GM23338 (cell line): ENCODE results near the gene TLR6. TPM values are rescaled to one million over a fixed set of nuclear protein-coding genes. Genes with fewer than 3 reads are reported as not detected.

Experiments
- ATAC-seq: fragments of 200-7000 bp; cut with Tn5 transposase; 3 replicates; pipeline ENCODE4 v1.9.1; 2020
- DNase-seq: peaks from one replicate; pipeline ENCODE4 v3.0.0-alpha.2; 2015; ENCODE audit warnings: low spot score
- H2AFZ ChIP-seq: fragments of 200-600 bp; sonication (generic); 2 replicates; pipeline ENCODE4 v1.8.0; 2016; ENCODE audit warnings: antibody characterized with exemption, mild to moderate bottlenecking, moderate library complexity
- H3F3A ChIP-seq: fragments of 200-600 bp; sonication (generic); replicated peaks from 2 replicates; pipeline ENCODE4 v1.8.0; 2017; ENCODE audit warnings: antibody characterized with exemption, mixed run types, low read depth
- H3K27ac ChIP-seq: fragments of 200-600 bp; sonication (generic); 2 replicates; pipeline ENCODE4 v1.6.1; 2016; ENCODE audit warnings: low read depth
- H3K27me3 ChIP-seq: fragments of 200-600 bp; sonication (generic); 2 replicates; pipeline ENCODE4 v1.8.0; 2016; ENCODE audit warnings: mild to moderate bottlenecking, mixed run types, moderate library complexity; ENCODE audit not compliant: insufficient read depth
- H3K36me3 ChIP-seq: fragments of 200-600 bp; sonication (generic); 2 replicates; pipeline ENCODE4 v1.8.0; 2016; ENCODE audit warnings: mild to moderate bottlenecking; ENCODE audit not compliant: insufficient read depth
- H3K4me1 ChIP-seq: fragments of 200-600 bp; sonication (generic); 2 replicates; pipeline ENCODE4 v1.8.0; 2016; ENCODE audit warnings: mild to moderate bottlenecking, moderate library complexity; ENCODE audit not compliant: insufficient read depth
- H3K4me2 ChIP-seq: fragments of 200-600 bp; sonication (generic); 2 replicates; pipeline ENCODE4 v1.7.1; 2017; ENCODE audit warnings: mixed run types
- H3K4me3 ChIP-seq: fragments of 200-600 bp; sonication (generic); 2 replicates; pipeline ENCODE4 v1.6.1; 2016; ENCODE audit warnings: mixed run types
- H3K79me2 ChIP-seq: fragments of 200-600 bp; sonication (generic); replicated peaks from 2 replicates; pipeline ENCODE4 v1.8.0; 2017; ENCODE audit warnings: mild to moderate bottlenecking; ENCODE audit not compliant: insufficient read depth
- H3K9me2 ChIP-seq: fragments of 200-600 bp; sonication (generic); 2 replicates; pipeline ENCODE4 v1.8.0; 2017; ENCODE audit not compliant: insufficient read depth
- H4K20me1 ChIP-seq: fragments of 200-600 bp; sonication (generic); replicated peaks from 2 replicates; pipeline ENCODE4 v1.8.0; 2017; ENCODE audit warnings: mild to moderate bottlenecking; ENCODE audit not compliant: insufficient read depth
- H3K27ac Mint-ChIP-seq: 2 replicates; pipeline ENCODE4 v1.8.0; 2020; ENCODE audit warnings: inconsistent platforms, mild to moderate bottlenecking, moderate library complexity, mixed read lengths
- H3K27me3 Mint-ChIP-seq: 3 replicates; pipeline ENCODE4 v1.8.0; 2022; ENCODE audit warnings: low read depth, mild to moderate bottlenecking, moderate library complexity, mixed read lengths, inconsistent platforms; ENCODE audit not compliant: insufficient read depth, poor library complexity
- H3K36me3 Mint-ChIP-seq: 3 replicates; pipeline ENCODE4 v1.8.0; 2021; ENCODE audit warnings: low read depth, mild to moderate bottlenecking, inconsistent platforms, moderate library complexity, mixed read lengths
- H3K4me1 Mint-ChIP-seq: 3 replicates; pipeline ENCODE4 v1.8.0; 2020; ENCODE audit warnings: mild to moderate bottlenecking, inconsistent platforms, mixed read lengths
- H3K4me3 Mint-ChIP-seq: 3 replicates; pipeline ENCODE4 v1.8.0; 2021; ENCODE audit warnings: moderate library complexity, mild to moderate bottlenecking, inconsistent platforms, mixed read lengths
- H3K9me3 Mint-ChIP-seq: 3 replicates; pipeline ENCODE4 v1.8.0; 2020; ENCODE audit warnings: moderate library complexity, mild to moderate bottlenecking, inconsistent platforms, mixed read lengths
- CREB1 ChIP-seq: fragments of 250-450 bp; sonication (Bioruptor Pico); IDR thresholded peaks from 2 replicates; pipeline ENCODE4 v1.5.0; 2020; ENCODE audit warnings: low read depth, mild to moderate bottlenecking, moderate library complexity
- JUNB ChIP-seq: IDR thresholded peaks from one replicate; pipeline ENCODE4 v1.6.1; 2016; ENCODE audit warnings: antibody characterized with exemption; ENCODE audit not compliant: unreplicated experiment
- POLR2AphosphoS5 ChIP-seq: IDR thresholded peaks from 2 replicates; pipeline ENCODE4 v1.6.1; 2016; ENCODE audit warnings: antibody characterized with exemption, low read depth
- ZNF331 ChIP-seq: fragments of 250-450 bp; sonication (Bioruptor Pico); IDR thresholded peaks from 2 replicates; pipeline ENCODE4 v1.5.0; 2020; ENCODE audit warnings: low read depth, mild to moderate bottlenecking, moderate library complexity
- ZNF462 ChIP-seq: fragments of 250-450 bp; sonication (Bioruptor Pico); IDR thresholded peaks from 2 replicates; pipeline ENCODE4 v1.5.0; 2020; ENCODE audit warnings: mild to moderate bottlenecking, moderate library complexity
- polyA plus RNA-seq: library from polyadenylated mRNA; unstranded; fragments of >200 nt; fragmentation: Nextera tagmentation; extraction: Ambion mirVana; gene quantifications from 2 replicates; pipeline ENCODE4 v1.2.1, GENCODE V29; 2016
- total RNA-seq: library from RNA; depleted of rRNA; stranded (reverse); fragments of >200 nt; shearing (Covaris generic); gene quantifications from 2 replicates; pipeline ENCODE4 v1.2.3, GENCODE V29; 2014
- TF ChIP-seq, protein P1 (sequence below), 2 experiments: fragments of 200-600 bp in 1 of 2; sonication (generic) in 1 of 2; conservative IDR thresholded peaks; 2 replicates each; pipeline versions ENCODE4 v1.5.1 to v1.6.1; 2016 to 2017; ENCODE audit warnings: antibody characterized with exemption in 2 of 2, low read depth in 2 of 2, mild to moderate bottlenecking in 2 of 2, moderate library complexity in 1 of 2
- TF ChIP-seq, protein P2 (sequence below): IDR thresholded peaks from 2 replicates; pipeline ENCODE4 v1.6.1; 2016; ENCODE audit warnings: antibody characterized with exemption

TLR6 gene
- total and polyA plus RNA-seq, 2 experiments from 2014 or later, result 0.14 TPM; not detected in 1

GRCh38 chr4:38823766-38824165 is 32.9 kb downstream of the TLR6 start (continued):
- TF ChIP-seq ZNF462 (CRISPR knock-in tag), result no peak
- TF ChIP-seq, protein P1, sequence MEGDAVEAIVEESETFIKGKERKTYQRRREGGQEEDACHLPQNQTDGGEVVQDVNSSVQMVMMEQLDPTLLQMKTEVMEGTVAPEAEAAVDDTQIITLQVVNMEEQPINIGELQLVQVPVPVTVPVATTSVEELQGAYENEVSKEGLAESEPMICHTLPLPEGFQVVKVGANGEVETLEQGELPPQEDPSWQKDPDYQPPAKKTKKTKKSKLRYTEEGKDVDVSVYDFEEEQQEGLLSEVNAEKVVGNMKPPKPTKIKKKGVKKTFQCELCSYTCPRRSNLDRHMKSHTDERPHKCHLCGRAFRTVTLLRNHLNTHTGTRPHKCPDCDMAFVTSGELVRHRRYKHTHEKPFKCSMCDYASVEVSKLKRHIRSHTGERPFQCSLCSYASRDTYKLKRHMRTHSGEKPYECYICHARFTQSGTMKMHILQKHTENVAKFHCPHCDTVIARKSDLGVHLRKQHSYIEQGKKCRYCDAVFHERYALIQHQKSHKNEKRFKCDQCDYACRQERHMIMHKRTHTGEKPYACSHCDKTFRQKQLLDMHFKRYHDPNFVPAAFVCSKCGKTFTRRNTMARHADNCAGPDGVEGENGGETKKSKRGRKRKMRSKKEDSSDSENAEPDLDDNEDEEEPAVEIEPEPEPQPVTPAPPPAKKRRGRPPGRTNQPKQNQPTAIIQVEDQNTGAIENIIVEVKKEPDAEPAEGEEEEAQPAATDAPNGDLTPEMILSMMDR (conservative IDR thresholded peaks at IDR 0.05; ENCODE audit: low read depth in 2 of 2), result no peak
- no peak for TF ChIP-seq ZNF331

DNA sequence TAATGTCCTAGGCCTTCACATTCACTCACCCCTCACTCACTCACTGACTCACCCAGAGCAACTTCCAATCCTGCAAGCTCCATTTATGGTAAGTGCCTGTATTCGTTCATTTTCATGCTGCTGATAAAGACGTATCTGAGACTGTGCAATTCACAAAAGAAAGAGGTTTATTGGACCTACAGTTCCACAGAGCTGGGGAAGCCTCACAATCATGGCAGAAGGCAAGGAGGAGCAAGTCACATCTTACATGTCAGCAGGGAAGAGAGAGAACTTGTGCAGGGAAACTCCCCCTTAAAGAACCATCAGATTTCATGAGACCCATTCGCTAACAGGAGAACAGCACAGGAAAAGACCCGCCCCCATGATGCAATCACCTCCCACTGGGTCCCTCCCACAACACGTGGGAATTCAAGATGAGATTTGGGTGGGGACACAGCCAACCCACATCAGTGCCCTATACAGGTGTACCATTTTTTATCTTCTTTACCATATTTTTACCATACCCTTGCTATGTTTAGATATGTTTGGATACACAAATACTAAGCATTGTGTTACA is 33.8 kb downstream of the TLR6 start:
- H3K27me3 ChIP-seq, result no peaks in the 10 kb centered on the region
- peaks cover 5% of the 10 kb centered on the region; the same call in 1 of the 2 replicates for H3K9me2 ChIP-seq
- no peak overlapping the region for H2AFZ ChIP-seq
- no peaks in the 10 kb centered on the region for H3K4me1 ChIP-seq
- Mint-ChIP-seq H3K4me1 (no peaks in the 10 kb centered on the region), H3K27me3 (no peaks in the 10 kb centered on the region), H3K9me3 (peaks cover 14% of the 10 kb centered on the region), H3K36me3 (peaks cover 7% of the 10 kb centered on the region; the same call in 2 of the 3 replicates), H3K27ac (no peak overlapping the region), H3K4me3 (no peak overlapping the region)
- H3F3A ChIP-seq, result no peaks in the 10 kb centered on the region
- DNase-seq (no peak), ATAC-seq (no peak)
- no peaks in the 10 kb centered on the region for H3K79me2 ChIP-seq
- no peaks in the 10 kb centered on the region for H3K36me3 ChIP-seq
- H3K27ac ChIP-seq, result no peak overlapping the region
- no peak for TF ChIP-seq JUNB
- TF ChIP-seq ZNF331, result no peak
- no peak for TF ChIP-seq CREB1
- TF ChIP-seq, protein P2, sequence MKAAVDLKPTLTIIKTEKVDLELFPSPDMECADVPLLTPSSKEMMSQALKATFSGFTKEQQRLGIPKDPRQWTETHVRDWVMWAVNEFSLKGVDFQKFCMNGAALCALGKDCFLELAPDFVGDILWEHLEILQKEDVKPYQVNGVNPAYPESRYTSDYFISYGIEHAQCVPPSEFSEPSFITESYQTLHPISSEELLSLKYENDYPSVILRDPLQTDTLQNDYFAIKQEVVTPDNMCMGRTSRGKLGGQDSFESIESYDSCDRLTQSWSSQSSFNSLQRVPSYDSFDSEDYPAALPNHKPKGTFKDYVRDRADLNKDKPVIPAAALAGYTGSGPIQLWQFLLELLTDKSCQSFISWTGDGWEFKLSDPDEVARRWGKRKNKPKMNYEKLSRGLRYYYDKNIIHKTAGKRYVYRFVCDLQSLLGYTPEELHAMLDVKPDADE, result no peak
- no peak for TF ChIP-seq POLR2AphosphoS5
- TF ChIP-seq, protein P1 (conservative IDR thresholded peaks at IDR 0.05; ENCODE audit: low read depth in 2 of 2), result no peak
- no peaks in the 10 kb centered on the region for H4K20me1 ChIP-seq
- no peak overlapping the region for H3K4me2 ChIP-seq
- no peak overlapping the region for H3K4me3 ChIP-seq
